ENCODE data around the gene APMAP.

The APMAP gene

GRCh38 chr20:24917056-24917455 lies 75.5 kb downstream of the APMAP start:
- DNase-seq (ENCODE audit: low spot score): no peak
- no peak for TF ChIP-seq CTCF (IDR thresholded peaks at IDR 0.05; ENCODE audit: extremely low read depth, insufficient read depth, missing control alignments)
- in situ Hi-C loops (cut with MboI; ENCODE audit: low pct_unique_long_range_greater_than_20kb, low sequenced_read_pairs, unreplicated experiment): loop anchor here (10.0 kb wide), 1 partner anchor 92 kb away; no protein-coding TSS in a partner anchor

- in situ Hi-C loops (cut with MboI; ENCODE audit: low pct_unique_long_range_greater_than_20kb, low sequenced_read_pairs, unreplicated experiment): loop anchor here (10.0 kb wide), 1 partner anchor 92 kb away; no protein-coding TSS in a partner anchor
These were observed 76.1 kb downstream of the APMAP start for GRCh38 chr20:24916412-24916811.

GRCh38 chr20:24915892-24916291 lies 76.7 kb downstream of the APMAP start:
- TF ChIP-seq CTCF (IDR thresholded peaks at IDR 0.05; ENCODE audit: extremely low read depth, insufficient read depth, missing control alignments): no peak
- in situ Hi-C loops (cut with MboI; ENCODE audit: low pct_unique_long_range_greater_than_20kb, low sequenced_read_pairs, unreplicated experiment): loop anchor here (10.0 kb wide), 1 partner anchor 91 kb away; no protein-coding TSS in a partner anchor
- no peak for DNase-seq (ENCODE audit: low spot score)

More at GRCh38 chr20:24916412-24916811, 76.1 kb downstream of the APMAP start:
- TF ChIP-seq CTCF (IDR thresholded peaks at IDR 0.05; ENCODE audit: extremely low read depth, insufficient read depth, missing control alignments): no peak
- no peak for DNase-seq (ENCODE audit: low spot score)

- no peak for TF ChIP-seq CTCF (IDR thresholded peaks at IDR 0.05; ENCODE audit: extremely low read depth, insufficient read depth, missing control alignments)
- in situ Hi-C loops (cut with MboI; ENCODE audit: low pct_unique_long_range_greater_than_20kb, low sequenced_read_pairs, unreplicated experiment): loop anchor here (10.0 kb wide), 1 partner anchor 91 kb away; no protein-coding TSS in a partner anchor
- no peak for DNase-seq (ENCODE audit: low spot score)
These were observed 77.1 kb downstream of the APMAP start for GRCh38 chr20:24915440-24915839.

GRCh38 chr20:24914388-24915241 lies 77.9 kb downstream of the APMAP start:
- in situ Hi-C loops (cut with MboI; ENCODE audit: low pct_unique_long_range_greater_than_20kb, low sequenced_read_pairs, unreplicated experiment): loop anchor here (10.0 kb wide), 1 partner anchor 90 kb away; no protein-coding TSS in a partner anchor
- DNase-seq (ENCODE audit: low spot score): no peak
- TF ChIP-seq CTCF (IDR thresholded peaks at IDR 0.05; ENCODE audit: extremely low read depth, insufficient read depth, missing control alignments): no peak

GRCh38 chr20:24913076-24913628 lies 79.4 kb downstream of the APMAP start:
- no peak for DNase-seq (ENCODE audit: low spot score)
- TF ChIP-seq CTCF (IDR thresholded peaks at IDR 0.05; ENCODE audit: extremely low read depth, insufficient read depth, missing control alignments): no peak
- in situ Hi-C loops (cut with MboI; ENCODE audit: low pct_unique_long_range_greater_than_20kb, low sequenced_read_pairs, unreplicated experiment): loop anchor here (10.0 kb wide), 1 partner anchor 88 kb away; no protein-coding TSS in a partner anchor
